GM18909 (cell line): ENCODE results near the gene STK36.

Experiments
- ATAC-seq: cut with Tn5 transposase; IDR thresholded peaks from one replicate; pipeline ENCODE4 v1.9.1; 2021; ENCODE audit warnings: mild to moderate bottlenecking; ENCODE audit not compliant: unreplicated experiment, poor library complexity

The STK36 gene

GRCh38 chr2:218743068-218743467, 71.2 kb downstream of the STK36 start:
- no peak for ATAC-seq

GRCh38 chr2:218744615-218745014, 72.7 kb downstream of the STK36 start:
- no peak for ATAC-seq

GRCh38 chr2:218745160-218745558, 73.3 kb downstream of the STK36 start:
- no peak for ATAC-seq

- no peak for ATAC-seq
These were observed 73.9 kb downstream of the STK36 start for GRCh38 chr2:218745559-218746469.

GRCh38 chr2:218746470-218746795, 74.5 kb downstream of the STK36 start:
- no peak for ATAC-seq

GRCh38 chr2:218746960-218747359, 75.1 kb downstream of the STK36 start:
- no peak for ATAC-seq

- ATAC-seq: no peak
These were observed 77.0 kb downstream of the STK36 start for GRCh38 chr2:218748741-218749441.
